ENCODE measurements around the gene PCARE.

Gene PCARE

GRCh38 chr2:29060441-29060840 lies 13.9 kb downstream of the PCARE start:
- TF ChIP-seq, protein P1, sequence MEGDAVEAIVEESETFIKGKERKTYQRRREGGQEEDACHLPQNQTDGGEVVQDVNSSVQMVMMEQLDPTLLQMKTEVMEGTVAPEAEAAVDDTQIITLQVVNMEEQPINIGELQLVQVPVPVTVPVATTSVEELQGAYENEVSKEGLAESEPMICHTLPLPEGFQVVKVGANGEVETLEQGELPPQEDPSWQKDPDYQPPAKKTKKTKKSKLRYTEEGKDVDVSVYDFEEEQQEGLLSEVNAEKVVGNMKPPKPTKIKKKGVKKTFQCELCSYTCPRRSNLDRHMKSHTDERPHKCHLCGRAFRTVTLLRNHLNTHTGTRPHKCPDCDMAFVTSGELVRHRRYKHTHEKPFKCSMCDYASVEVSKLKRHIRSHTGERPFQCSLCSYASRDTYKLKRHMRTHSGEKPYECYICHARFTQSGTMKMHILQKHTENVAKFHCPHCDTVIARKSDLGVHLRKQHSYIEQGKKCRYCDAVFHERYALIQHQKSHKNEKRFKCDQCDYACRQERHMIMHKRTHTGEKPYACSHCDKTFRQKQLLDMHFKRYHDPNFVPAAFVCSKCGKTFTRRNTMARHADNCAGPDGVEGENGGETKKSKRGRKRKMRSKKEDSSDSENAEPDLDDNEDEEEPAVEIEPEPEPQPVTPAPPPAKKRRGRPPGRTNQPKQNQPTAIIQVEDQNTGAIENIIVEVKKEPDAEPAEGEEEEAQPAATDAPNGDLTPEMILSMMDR (IDR thresholded peaks at IDR 0.05; ENCODE audit: low read depth, low read length, missing control alignments): no peak
- DNase-seq (ENCODE audit: extremely low read depth, low read depth): no peak
- no peak overlapping the region for H3K4me3 ChIP-seq (replicated peaks; ENCODE audit: low read depth, low read length)

DNA sequence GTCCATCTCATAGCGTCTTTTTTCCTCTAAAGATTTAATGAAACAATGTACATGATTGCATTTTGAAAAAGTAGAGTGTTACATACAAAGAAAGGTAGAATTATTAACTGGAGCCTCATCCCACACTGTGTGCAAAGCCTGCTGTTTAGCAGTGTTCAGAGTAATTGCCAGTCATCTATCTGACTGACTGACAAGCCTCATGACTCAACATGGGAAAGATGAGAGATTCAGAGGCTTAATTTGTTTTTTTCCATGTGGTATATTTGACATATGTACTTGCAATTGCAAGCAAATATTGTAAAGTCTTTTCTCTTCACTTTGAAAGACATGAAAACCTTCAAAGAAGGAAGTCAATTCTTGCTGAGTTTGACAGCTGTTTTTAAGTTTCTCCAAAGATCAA lies 14.7 kb downstream of the PCARE start:
- TF ChIP-seq, protein P1 (IDR thresholded peaks at IDR 0.05; ENCODE audit: low read depth, low read length, missing control alignments): no peak
- no peak for DNase-seq (ENCODE audit: extremely low read depth, low read depth)
- H3K4me3 ChIP-seq (replicated peaks; ENCODE audit: low read depth, low read length): no peak overlapping the region

- TF ChIP-seq, protein P1 (IDR thresholded peaks at IDR 0.05; ENCODE audit: low read depth, low read length, missing control alignments): no peak
- H3K4me3 ChIP-seq (replicated peaks; ENCODE audit: low read depth, low read length): no peak overlapping the region
- DNase-seq (ENCODE audit: extremely low read depth, low read depth): no peak
Measured at GRCh38 chr2:29057006-29057405, 17.3 kb downstream of the PCARE start.

DNA sequence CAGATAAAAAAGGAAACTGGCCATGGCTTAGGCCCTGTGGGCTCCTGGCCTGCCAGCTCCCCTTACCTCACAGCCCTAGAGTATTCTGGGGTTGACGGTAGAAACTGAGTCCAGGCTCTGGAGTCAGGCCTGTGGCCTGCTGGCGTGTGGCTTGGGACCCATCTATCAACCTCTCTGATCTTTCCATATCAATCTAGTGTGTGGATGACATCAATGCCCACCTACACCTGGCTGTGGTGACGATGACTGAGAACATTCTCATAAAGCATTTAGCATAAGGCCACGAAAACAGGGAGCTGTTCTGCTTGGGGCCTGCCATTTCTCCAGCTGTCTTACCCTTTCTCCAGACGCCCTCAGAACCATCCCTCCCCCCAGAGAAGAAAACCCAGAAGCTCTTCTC lies 17.9 kb downstream of the PCARE start:
- TF ChIP-seq, protein P1 (IDR thresholded peaks at IDR 0.05; ENCODE audit: low read depth, low read length, missing control alignments): no peak
- no peak for DNase-seq (ENCODE audit: extremely low read depth, low read depth)
- no peak overlapping the region for H3K4me3 ChIP-seq (replicated peaks; ENCODE audit: low read depth, low read length)

GRCh38 chr2:29055601-29056000 lies 18.7 kb downstream of the PCARE start:
- no peak for DNase-seq (ENCODE audit: extremely low read depth, low read depth)
- no peak overlapping the region for H3K4me3 ChIP-seq (replicated peaks; ENCODE audit: low read depth, low read length)
- TF ChIP-seq, protein P1 (IDR thresholded peaks at IDR 0.05; ENCODE audit: low read depth, low read length, missing control alignments): no peak

- TF ChIP-seq, protein P1 (IDR thresholded peaks at IDR 0.05; ENCODE audit: low read depth, low read length, missing control alignments): no peak
- DNase-seq (ENCODE audit: extremely low read depth, low read depth): no peak
Measured at GRCh38 chr2:29054430-29054829, 19.9 kb downstream of the PCARE start.

GRCh38 chr2:29053670-29054400 lies 20.5 kb downstream of the PCARE start:
- no peak overlapping the region for H3K4me3 ChIP-seq (replicated peaks; ENCODE audit: low read depth, low read length)
- TF ChIP-seq, protein P1 (IDR thresholded peaks at IDR 0.05; ENCODE audit: low read depth, low read length, missing control alignments): no peak
- DNase-seq (ENCODE audit: extremely low read depth, low read depth): no peak

More at GRCh38 chr2:29054430-29054829, 19.9 kb downstream of the PCARE start:
- no peak overlapping the region for H3K4me3 ChIP-seq (replicated peaks; ENCODE audit: low read depth, low read length)
